Loucy (cell line): Measurements from ENCODE around the gene FMNL2.

ENCODE experiments used
- EZH2phosphoT487 ChIP-seq: fragments of 200-600 bp; IDR thresholded peaks from 2 replicates; pipeline ENCODE4 v1.6.1; 2018; ENCODE audit warnings: antibody characterized with exemption, mild to moderate bottlenecking, moderate library complexity, borderline replicate concordance
- TF ChIP-seq, protein P1 (sequence below): fragments of 200-600 bp; sonication (generic); conservative IDR thresholded peaks from 2 replicates; pipeline ENCODE4 v1.5.1; 2014; ENCODE audit warnings: mild to moderate bottlenecking, antibody characterized with exemption, low read length

DNA sequence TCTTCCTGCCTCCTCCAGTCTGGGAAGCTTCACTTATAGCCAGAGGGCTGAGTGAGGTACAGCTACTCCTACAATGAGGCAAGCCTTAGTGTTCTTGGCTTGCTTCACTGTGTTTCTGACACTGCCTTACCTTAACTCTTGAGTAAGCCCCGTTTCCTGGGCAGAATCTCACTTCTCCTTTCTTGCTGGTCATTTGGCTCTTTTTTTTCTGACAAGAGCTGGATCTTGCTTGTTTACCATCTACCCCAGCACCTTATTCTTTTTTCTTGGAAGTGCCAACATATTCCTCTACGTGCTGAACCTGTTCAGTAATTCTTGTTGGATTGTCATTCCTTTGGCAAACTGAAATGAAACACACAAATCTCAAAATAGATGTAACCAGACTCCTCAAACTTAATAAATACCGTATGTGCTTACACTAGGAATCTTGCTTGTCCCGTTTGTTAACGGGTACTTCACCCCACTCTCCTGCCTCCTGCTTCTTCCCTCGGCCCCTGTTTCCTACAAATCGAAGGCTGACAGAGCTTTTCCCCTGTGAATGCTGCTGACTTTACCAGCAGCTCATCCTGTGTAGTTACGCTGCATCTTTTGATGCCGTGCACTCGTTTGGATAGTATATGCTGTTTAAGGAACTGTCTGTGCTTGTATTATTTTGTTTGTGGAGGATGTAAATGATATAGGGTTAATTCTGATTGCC is 132.2 kb downstream of the FMNL2 start:
- TF ChIP-seq, protein P1, sequence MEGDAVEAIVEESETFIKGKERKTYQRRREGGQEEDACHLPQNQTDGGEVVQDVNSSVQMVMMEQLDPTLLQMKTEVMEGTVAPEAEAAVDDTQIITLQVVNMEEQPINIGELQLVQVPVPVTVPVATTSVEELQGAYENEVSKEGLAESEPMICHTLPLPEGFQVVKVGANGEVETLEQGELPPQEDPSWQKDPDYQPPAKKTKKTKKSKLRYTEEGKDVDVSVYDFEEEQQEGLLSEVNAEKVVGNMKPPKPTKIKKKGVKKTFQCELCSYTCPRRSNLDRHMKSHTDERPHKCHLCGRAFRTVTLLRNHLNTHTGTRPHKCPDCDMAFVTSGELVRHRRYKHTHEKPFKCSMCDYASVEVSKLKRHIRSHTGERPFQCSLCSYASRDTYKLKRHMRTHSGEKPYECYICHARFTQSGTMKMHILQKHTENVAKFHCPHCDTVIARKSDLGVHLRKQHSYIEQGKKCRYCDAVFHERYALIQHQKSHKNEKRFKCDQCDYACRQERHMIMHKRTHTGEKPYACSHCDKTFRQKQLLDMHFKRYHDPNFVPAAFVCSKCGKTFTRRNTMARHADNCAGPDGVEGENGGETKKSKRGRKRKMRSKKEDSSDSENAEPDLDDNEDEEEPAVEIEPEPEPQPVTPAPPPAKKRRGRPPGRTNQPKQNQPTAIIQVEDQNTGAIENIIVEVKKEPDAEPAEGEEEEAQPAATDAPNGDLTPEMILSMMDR: no peak
- no peak for TF ChIP-seq EZH2phosphoT487
